Measurements from ENCODE around the gene CEP97. TPM values are rescaled to one million over a fixed set of nuclear protein-coding genes. Genes with fewer than 3 reads are reported as not detected.

Gene CEP97
- total and polyA plus RNA-seq, 9 of the 15 experiments (the other 6 are each of a cell fraction or from before 2014, with no cell fraction given): 2.0 to 10.1 (median 4.3) TPM

DNA sequence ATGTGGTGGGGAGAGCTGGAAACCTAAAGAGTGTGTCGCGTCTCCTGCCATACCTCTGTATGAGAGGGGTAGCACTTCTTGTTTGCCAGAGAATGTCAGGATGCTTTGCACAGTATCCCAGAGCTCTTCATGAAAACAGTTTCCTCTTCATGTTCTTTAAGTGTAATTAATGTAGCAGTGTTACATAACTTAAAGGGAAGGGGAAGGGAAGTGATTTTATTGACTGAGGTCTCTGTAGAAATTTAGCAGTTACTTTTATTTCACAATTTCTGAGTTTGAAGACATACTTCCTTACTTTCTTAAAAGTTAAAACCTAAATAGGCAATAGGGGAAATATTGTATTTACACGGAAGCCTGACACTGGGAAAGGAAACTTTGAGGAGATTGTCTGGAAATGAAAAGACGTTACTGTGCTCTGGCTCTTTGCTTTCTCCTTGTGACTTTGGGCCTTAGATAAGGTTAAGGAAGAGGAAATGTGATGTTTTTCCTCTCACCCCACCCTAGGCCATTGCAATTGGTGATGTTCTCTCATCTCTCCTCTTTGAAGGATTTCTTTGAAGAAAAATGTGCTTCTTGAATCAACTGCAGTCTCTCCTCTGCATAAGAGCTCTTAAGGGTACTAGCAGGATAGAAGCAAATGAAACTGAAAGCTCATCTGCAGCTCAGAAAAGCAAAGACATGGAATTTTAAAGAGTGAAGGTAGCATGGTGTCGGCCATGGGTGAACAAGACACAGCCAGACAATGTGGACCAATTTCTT, 60.6 kb downstream of the CEP97 start:
- ChIA-PET CTCF (ENCODE audit: low intra/inter-chr PET ratio) (no interaction called here), POLR2A (interaction anchor here (1.4 kb wide), 1 partner anchor 11 kb away, joined by 3 read pairs; no protein-coding TSS in a partner anchor)
- Histone ChIP-seq H2AFZ (ENCODE audit: low read depth, low read length) (no peak overlapping the region), H3K27me3 (ENCODE audit: control insufficient read depth in 2 of 2, insufficient read depth in 2 of 2, low read length in 2 of 2) (no peaks in the 10 kb centered on the region), H4K20me1 (replicated peaks; ENCODE audit: control insufficient read depth, insufficient read depth, low read length) (no peaks in the 10 kb centered on the region), H3K79me2 (ENCODE audit: control insufficient read depth, insufficient read depth, low read length) (no peaks in the 10 kb centered on the region), H3K4me3 (no peak overlapping the region), H3K9ac (ENCODE audit: insufficient read depth in 1 of 2, low read depth in 2 of 2, low read length in 2 of 2) (no peak overlapping the region), H3K27ac (ENCODE audit: extremely low read depth, low read depth, low read length) (no peak overlapping the region), H3K4me1 (replicated peaks in 1 of 2; ENCODE audit: control insufficient read depth in 2 of 2, insufficient read depth in 2 of 2, low read length in 2 of 2) (peaks cover 0 to 12% of the 10 kb centered on the region in 2 experiments; a peak in 2 of 5 replicates), H3K9me1 (ENCODE audit: control insufficient read depth, insufficient read depth, low read length) (no peaks in the 10 kb centered on the region), H3K4me2 (ENCODE audit: insufficient read depth, low read length) (no peak overlapping the region), H3K36me3 (ENCODE audit: control insufficient read depth, insufficient read depth, low read length) (no peaks in the 10 kb centered on the region), H3K9me3 (replicated peaks; ENCODE audit: control insufficient read depth, insufficient read depth, low read depth, low read length) (no peaks in the 10 kb centered on the region)
- no peak for ATAC-seq
- DNase-seq (ENCODE audit: extremely low read depth in 1 of 4, low spot score in 3 of 4): no peak
- TF ChIP-seq, protein P1, sequence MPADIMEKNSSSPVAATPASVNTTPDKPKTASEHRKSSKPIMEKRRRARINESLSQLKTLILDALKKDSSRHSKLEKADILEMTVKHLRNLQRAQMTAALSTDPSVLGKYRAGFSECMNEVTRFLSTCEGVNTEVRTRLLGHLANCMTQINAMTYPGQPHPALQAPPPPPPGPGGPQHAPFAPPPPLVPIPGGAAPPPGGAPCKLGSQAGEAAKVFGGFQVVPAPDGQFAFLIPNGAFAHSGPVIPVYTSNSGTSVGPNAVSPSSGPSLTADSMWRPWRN (IDR thresholded peaks at IDR 0.05; ENCODE audit: low read depth): no peak
- no peak for TF ChIP-seq SMAD4 (CRISPR knock-in tag; conservative IDR thresholded peaks at IDR 0.05)
- TF ChIP-seq PCBP2 (IDR thresholded peaks at IDR 0.05; ENCODE audit: low read depth, low read length, poor library complexity, severe bottlenecking): no peak
- no peak for TF ChIP-seq DDX20 (tag; IDR thresholded peaks at IDR 0.05; ENCODE audit: low read depth)
- no peak for TF ChIP-seq ZNF232 (CRISPR knock-in tag; IDR thresholded peaks at IDR 0.05)
- TF ChIP-seq, protein P2, sequence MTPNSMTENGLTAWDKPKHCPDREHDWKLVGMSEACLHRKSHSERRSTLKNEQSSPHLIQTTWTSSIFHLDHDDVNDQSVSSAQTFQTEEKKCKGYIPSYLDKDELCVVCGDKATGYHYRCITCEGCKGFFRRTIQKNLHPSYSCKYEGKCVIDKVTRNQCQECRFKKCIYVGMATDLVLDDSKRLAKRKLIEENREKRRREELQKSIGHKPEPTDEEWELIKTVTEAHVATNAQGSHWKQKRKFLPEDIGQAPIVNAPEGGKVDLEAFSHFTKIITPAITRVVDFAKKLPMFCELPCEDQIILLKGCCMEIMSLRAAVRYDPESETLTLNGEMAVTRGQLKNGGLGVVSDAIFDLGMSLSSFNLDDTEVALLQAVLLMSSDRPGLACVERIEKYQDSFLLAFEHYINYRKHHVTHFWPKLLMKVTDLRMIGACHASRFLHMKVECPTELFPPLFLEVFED (CRISPR knock-in tag; conservative IDR thresholded peaks at IDR 0.05): no peak
- TF ChIP-seq MCM3 (IDR thresholded peaks at IDR 0.05): no peak
- no peak for TF ChIP-seq L3MBTL2 (IDR thresholded peaks at IDR 0.05)
- TF ChIP-seq SRSF1 (IDR thresholded peaks at IDR 0.05; ENCODE audit: low read depth, low read length): no peak
- TF ChIP-seq, protein P3, sequence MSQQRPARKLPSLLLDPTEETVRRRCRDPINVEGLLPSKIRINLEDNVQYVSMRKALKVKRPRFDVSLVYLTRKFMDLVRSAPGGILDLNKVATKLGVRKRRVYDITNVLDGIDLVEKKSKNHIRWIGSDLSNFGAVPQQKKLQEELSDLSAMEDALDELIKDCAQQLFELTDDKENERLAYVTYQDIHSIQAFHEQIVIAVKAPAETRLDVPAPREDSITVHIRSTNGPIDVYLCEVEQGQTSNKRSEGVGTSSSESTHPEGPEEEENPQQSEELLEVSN (IDR thresholded peaks at IDR 0.05; ENCODE audit: borderline replicate concordance in 1 of 2, extremely low read depth in 1 of 2, insufficient read depth in 1 of 2, insufficient read length in 1 of 2, low read depth in 1 of 2, low read length in 1 of 2, poor library complexity in 1 of 2, severe bottlenecking in 1 of 2): no peak
- TF ChIP-seq KAT2B (IDR thresholded peaks at IDR 0.05; ENCODE audit: low read depth, low read length): no peak
- TF ChIP-seq ZNF764 (CRISPR knock-in tag; IDR thresholded peaks at IDR 0.05; ENCODE audit: low read depth): no peak
- TF ChIP-seq HOXB6 (CRISPR knock-in tag; IDR thresholded peaks at IDR 0.05; ENCODE audit: borderline replicate concordance): no peak
- no peak for TF ChIP-seq ZKSCAN8 (CRISPR knock-in tag; IDR thresholded peaks at IDR 0.05)
- no peak for TF ChIP-seq KDM1A (IDR thresholded peaks at IDR 0.05)
- no peak for TF ChIP-seq CC2D1A (IDR thresholded peaks at IDR 0.05)
- in situ Hi-C loops (cut with MboI): no loop called here
- intact Hi-C loops (cut with micrococcal nuclease): no loop called here
- BruUV-seq (replicated peaks): no TSS peak
- no peak for FAIRE-seq
- WGBS (ENCODE audit: insufficient coverage, low coverage, missing lambda C conversion rate): 41% methylated on average over 5 of the region's 5 CpGs

Data from K562 (cell line).